GM12875 (cell line): ENCODE results near the gene ARF3.

Experiments used
- H3K4me3 ChIP-seq: one replicate; pipeline ENCODE4 v1.5.1; 2011; ENCODE audit warnings: low read depth, low read length, control low read depth
- CTCF ChIP-seq: IDR thresholded peaks from 2 replicates; pipeline ENCODE4 v1.5.1; 2011; ENCODE audit warnings: low read depth, mild to moderate bottlenecking, control low read depth, inconsistent platforms, low read length, moderate library complexity, borderline replicate concordance; ENCODE audit not compliant: insufficient read depth

The ARF3 gene

GRCh38 chr12:48938805-48939204 lies 18.5 kb downstream of the ARF3 start:
- TF ChIP-seq CTCF: no peak
- H3K4me3 ChIP-seq: no peak overlapping the region

- TF ChIP-seq CTCF: no peak; the same call in 1 of the 2 replicates
- H3K4me3 ChIP-seq: no peak overlapping the region
Measured at GRCh38 chr12:48937170-48937569, 20.1 kb downstream of the ARF3 start.

GRCh38 chr12:48936379-48936979 lies 20.8 kb downstream of the ARF3 start:
- peak; percentile 94 for TF ChIP-seq CTCF
- no peak overlapping the region for H3K4me3 ChIP-seq

- 0 out of 2 replicates have a peak, but pooled peaks have one; percentile 13 for TF ChIP-seq CTCF
- H3K4me3 ChIP-seq: no peak overlapping the region
Measured at GRCh38 chr12:48934312-48934706, 23.0 kb downstream of the ARF3 start.

- no peak for TF ChIP-seq CTCF
- no peak overlapping the region for H3K4me3 ChIP-seq
Measured at GRCh38 chr12:48933664-48934311, 23.5 kb downstream of the ARF3 start.

- TF ChIP-seq CTCF: no peak
Measured at GRCh38 chr12:48932878-48933277, 24.4 kb downstream of the ARF3 start.

GRCh38 chr12:48930475-48930874 lies 26.8 kb downstream of the ARF3 start:
- no peak overlapping the region for H3K4me3 ChIP-seq
- TF ChIP-seq CTCF: no peak

More at GRCh38 chr12:48932878-48933277, 24.4 kb downstream of the ARF3 start:
- no peak overlapping the region for H3K4me3 ChIP-seq
